ENCODE data around the gene PTGES3. TPM values are rescaled to one million over a fixed set of nuclear protein-coding genes. Genes with fewer than 3 reads are reported as not detected.

PTGES3 gene
- total and polyA plus RNA-seq, 2 of the 8 experiments (the other 6 are each of a cell fraction or from before 2014, with no cell fraction given), result 111 to 464 TPM

DNA sequence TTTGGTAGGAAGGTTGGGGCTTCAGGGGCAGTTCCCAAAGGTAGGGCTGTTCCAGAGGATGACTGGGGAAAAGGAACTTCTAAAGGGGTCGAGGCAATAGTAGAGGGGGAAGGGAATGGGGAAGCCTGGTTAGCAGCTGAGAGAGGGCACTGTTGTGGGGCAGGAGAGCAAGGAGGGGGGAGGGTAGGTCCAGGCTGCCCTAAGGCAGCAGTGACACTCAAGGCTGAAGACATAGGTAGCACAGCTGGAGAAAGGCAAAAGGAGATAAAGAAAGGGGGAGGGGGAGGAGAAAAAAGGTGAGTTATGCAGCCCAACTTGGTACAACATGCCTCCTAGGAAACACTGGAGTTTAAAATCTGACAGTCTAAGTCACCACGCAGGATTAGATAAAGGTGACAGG lies 33.1 kb upstream of the PTGES3 start (continued):
- TF ChIP-seq GTF2F1 (IDR thresholded peaks at IDR 0.05; ENCODE audit: borderline replicate concordance, low read depth, low read length) (no peak), SAP30 (IDR thresholded peaks at IDR 0.05; ENCODE audit: insufficient read depth, insufficient replicate concordance, low read length) (no peak), ZNF274 (IDR thresholded peaks at IDR 0.05; ENCODE audit: borderline replicate concordance, extremely low read depth, low read length) (no peak)
